H9 (cell line): ENCODE results near the gene ZNF540. TPM values are rescaled to one million over a fixed set of nuclear protein-coding genes. Genes with fewer than 3 reads are reported as not detected.
"Not testable (repeated sequence)": the region's sequence is repeated elsewhere in the genome, so short reads cannot be mapped to it uniquely, and the experiment has no call there.

Source experiments
- DNase-seq: peaks from one replicate; pipeline ENCODE4 v3.0.0-alpha.2; 2017
- H2AFZ ChIP-seq: one replicate; pipeline ENCODE4 v1.6.1; 2013; ENCODE audit warnings: mild to moderate bottlenecking, low read length, control low read depth, moderate library complexity
- H2AK5ac ChIP-seq: 2 replicates; pipeline ENCODE4 v1.6.1; 2013; ENCODE audit warnings: low read length, control low read depth, mixed read lengths; ENCODE audit not compliant: insufficient read length
- H2BK120ac ChIP-seq: one replicate; pipeline ENCODE4 v1.6.1; 2013; ENCODE audit warnings: low read depth, mild to moderate bottlenecking, low read length, control low read depth, inconsistent platforms; ENCODE audit not compliant: poor library complexity, severe bottlenecking
- H2BK12ac ChIP-seq: 2 replicates; pipeline ENCODE4 v1.6.1; 2013; ENCODE audit warnings: low read length, control low read depth, mixed read lengths, low read depth; ENCODE audit not compliant: insufficient read length
- H2BK15ac ChIP-seq: 2 replicates; pipeline ENCODE4 v1.6.1; 2013; ENCODE audit warnings: low read depth, low read length, control low read depth
- H2BK20ac ChIP-seq: one replicate; pipeline ENCODE4 v1.6.1; 2013; ENCODE audit warnings: low read depth, mild to moderate bottlenecking, low read length, control low read depth, inconsistent platforms; ENCODE audit not compliant: poor library complexity, severe bottlenecking
- H2BK5ac ChIP-seq: 2 replicates; pipeline ENCODE4 v1.6.1; 2013; ENCODE audit warnings: low read length, control low read depth, mixed read lengths; ENCODE audit not compliant: insufficient read length
- H3K14ac ChIP-seq: 2 replicates; pipeline ENCODE4 v1.6.1; 2013; ENCODE audit warnings: low read length, control low read depth; ENCODE audit not compliant: insufficient read depth
- H3K18ac ChIP-seq: 2 replicates; pipeline ENCODE4 v1.6.1; 2013; ENCODE audit warnings: low read depth, mild to moderate bottlenecking, mixed read lengths, low read length, control low read depth; ENCODE audit not compliant: insufficient read length
- H3K23ac ChIP-seq: 2 replicates; pipeline ENCODE4 v1.6.1; 2013; ENCODE audit warnings: low read length, control low read depth, mixed read lengths, low read depth; ENCODE audit not compliant: insufficient read length
- H3K23me2 ChIP-seq: 2 replicates; pipeline ENCODE4 v1.6.1; 2013; ENCODE audit warnings: low read depth, mild to moderate bottlenecking, mixed read lengths, low read length, control low read depth; ENCODE audit not compliant: insufficient read length, poor library complexity, severe bottlenecking
- H3K27ac ChIP-seq: 2 replicates; pipeline ENCODE4 v1.5.1; 2013; ENCODE audit warnings: low read length, control low read depth, mixed read lengths, low read depth; ENCODE audit not compliant: insufficient read length
- H3K27me3 ChIP-seq: 2 replicates; pipeline ENCODE4 v1.6.1; 2013; ENCODE audit warnings: low read length, control low read depth, inconsistent platforms; ENCODE audit not compliant: insufficient read depth
- H3K4ac ChIP-seq: 2 replicates; pipeline ENCODE4 v1.6.1; 2013; ENCODE audit warnings: low read depth, mild to moderate bottlenecking, control low read depth, inconsistent platforms, low read length, moderate library complexity
- H3K4me1 ChIP-seq: 2 replicates; pipeline ENCODE4 v1.6.1; 2013; ENCODE audit warnings: low read length, control low read depth, inconsistent platforms; ENCODE audit not compliant: insufficient read depth
- H3K4me2 ChIP-seq: 2 replicates; pipeline ENCODE4 v1.6.1; 2013; ENCODE audit warnings: low read length, control low read depth, mixed read lengths; ENCODE audit not compliant: insufficient read length, insufficient read depth
- H3K56ac ChIP-seq: 2 replicates; pipeline ENCODE4 v1.6.1; 2013; ENCODE audit warnings: low read depth, mild to moderate bottlenecking, mixed read lengths, low read length, control low read depth; ENCODE audit not compliant: insufficient read length
- H3K79me1 ChIP-seq: 2 replicates; pipeline ENCODE4 v1.6.1; 2013; ENCODE audit warnings: low read depth, mild to moderate bottlenecking, moderate library complexity, low read length, control low read depth, inconsistent platforms; ENCODE audit not compliant: insufficient read depth, poor library complexity, severe bottlenecking
- H3K79me2 ChIP-seq: 2 replicates; pipeline ENCODE4 v1.6.1; 2013; ENCODE audit warnings: low read length, control low read depth, inconsistent platforms; ENCODE audit not compliant: insufficient read depth
- H3K9ac ChIP-seq: 2 replicates; pipeline ENCODE4 v1.6.1; 2013; ENCODE audit warnings: low read length, control low read depth, mixed read lengths; ENCODE audit not compliant: insufficient read length; ENCODE audit errors: extremely low read depth
- H3K9me3 ChIP-seq: one replicate; pipeline ENCODE4 v1.6.1; 2013; ENCODE audit warnings: low read depth, low read length, inconsistent platforms; ENCODE audit not compliant: control insufficient read depth
- H3T11ph ChIP-seq: one replicate; pipeline ENCODE4 v1.6.1; 2013; ENCODE audit warnings: mild to moderate bottlenecking, low read length, control low read depth, inconsistent platforms
- H4K20me1 ChIP-seq: one replicate; pipeline ENCODE4 v1.6.1; 2013; ENCODE audit not compliant: control insufficient read depth, insufficient read length, insufficient read depth
- H4K5ac ChIP-seq: 2 replicates; pipeline ENCODE4 v1.6.1; 2013; ENCODE audit warnings: low read depth, mild to moderate bottlenecking, mixed read lengths, low read length, control low read depth; ENCODE audit not compliant: insufficient read length
- H4K8ac ChIP-seq: replicated peaks from 2 replicates; pipeline ENCODE4 v1.6.1; 2013; ENCODE audit warnings: low read length, control low read depth, mixed read lengths, low read depth; ENCODE audit not compliant: insufficient read length
- H4K91ac ChIP-seq: 2 replicates; pipeline ENCODE4 v1.6.1; 2013; ENCODE audit warnings: low read depth, mild to moderate bottlenecking, moderate library complexity, mixed read lengths, low read length, control low read depth; ENCODE audit not compliant: insufficient read length
- H3K27ac Mint-ChIP-seq, 3 experiments: 2 replicates in 2 of 3; 3 replicates in 1 of 3; pipeline ENCODE4 v1.8.0; 2020 to 2021; ENCODE audit warnings: mixed read lengths in 3 of 3, mild to moderate bottlenecking in 1 of 3, moderate library complexity in 1 of 3
- H3K27me3 Mint-ChIP-seq: 2 replicates; pipeline ENCODE4 v1.8.0; 2021; ENCODE audit warnings: low read depth, mild to moderate bottlenecking, moderate library complexity, mixed read lengths
- H3K36me3 Mint-ChIP-seq, 3 experiments: 2 replicates in 2 of 3; 3 replicates in 1 of 3; pipeline ENCODE4 v1.8.0; 2020 to 2021; ENCODE audit warnings: low read depth in 3 of 3, mixed read lengths in 3 of 3; ENCODE audit not compliant: insufficient read depth in 1 of 3
- H3K4me1 Mint-ChIP-seq, 2 experiments: 2 replicates each; pipeline ENCODE4 v1.8.0; 2020; ENCODE audit warnings: mixed read lengths in 2 of 2
- H3K4me3 Mint-ChIP-seq, 2 experiments: 2 replicates in 1 of 2; 3 replicates in 1 of 2; pipeline ENCODE4 v1.8.0; 2020 to 2021; ENCODE audit warnings: mild to moderate bottlenecking in 2 of 2, mixed read lengths in 2 of 2, moderate library complexity in 1 of 2
- H3K9me3 Mint-ChIP-seq, 2 experiments: 2 replicates in 1 of 2; 3 replicates in 1 of 2; pipeline ENCODE4 v1.8.0; 2020; ENCODE audit warnings: mild to moderate bottlenecking in 2 of 2, mixed read lengths in 2 of 2, moderate library complexity in 1 of 2
- WGBS: extraction: QIAGEN DNeasy Blood & Tissue Kit; methylation state at CpG from one replicate; pipeline ENCODE4 v1.1.7; 2013; ENCODE audit warnings: missing lambda C conversion rate, low lambda C conversion rate, mixed read lengths; ENCODE audit not compliant: insufficient read length; ENCODE audit errors: extremely low coverage; 5-methylcytosine and 5-hydroxymethylcytosine counted together
- total RNA-seq: library from RNA; stranded (reverse); gene quantifications from 2 replicates; pipeline ENCODE4 v1.2.1, GENCODE V29; 2021
- TF ChIP-seq, protein P1 (sequence below): fragments of 200-600 bp; sonication (generic); conservative IDR thresholded peaks from 3 replicates; pipeline ENCODE4 v1.8.0; 2021; ENCODE audit warnings: antibody characterized with exemption, mild to moderate bottlenecking

ZNF540 gene
- total RNA-seq, 1 experiment from 2014 or later = 0.20 TPM

GRCh38 chr19:37655689-37656371 lies 61.2 kb downstream of the ZNF540 start:
- Histone ChIP-seq H3K4me1 (no peaks in the 10 kb centered on the region), H3T11ph (no peak overlapping the region), H4K5ac (no peak overlapping the region), H3K27ac (no peak overlapping the region), H3K79me1 (no peaks in the 10 kb centered on the region), H2AFZ (peak overlapping the region; percentile 26), H2AK5ac (no peak overlapping the region), H2BK15ac (no peak overlapping the region), H3K56ac (no peak overlapping the region), H4K91ac (no peak overlapping the region), H3K23ac (no peak overlapping the region), H2BK20ac (no peak overlapping the region), H3K4ac (no peak overlapping the region), H3K4me2 (peak overlapping the region; percentile 93), H3K18ac (peak overlapping the region; percentile 39), H3K79me2 (no peaks in the 10 kb centered on the region), H2BK120ac (no peak overlapping the region), H4K20me1 (no peaks in the 10 kb centered on the region), H3K23me2 (peaks cover 14% of the 10 kb centered on the region), H3K9me3 (peaks cover 5% of the 10 kb centered on the region), H3K14ac (peak overlapping the region; percentile 82), H4K8ac (no peak overlapping the region), H2BK12ac (no peak overlapping the region), H3K9ac (peak overlapping the region; percentile 34), H2BK5ac (no peak overlapping the region), H3K27me3 (no peaks in the 10 kb centered on the region)
- Mint-ChIP-seq H3K4me1 (peaks cover 18 to 19% of the 10 kb centered on the region in 2 experiments), H3K36me3 (peaks cover 0 to 6% (median 0%) of the 10 kb centered on the region in 3 experiments; a peak in 4 of 7 replicates), H3K4me3 (peak overlapping the region; percentile 75 to 88), H3K27me3 (peaks cover 9% of the 10 kb centered on the region), H3K9me3 (peaks cover 9 to 18% of the 10 kb centered on the region in 2 experiments), H3K27ac (peak overlapping the region; percentile 90 to 97 (median 92); a peak in 6 of 7 replicates)
- peak; percentile 88 for DNase-seq
- TF ChIP-seq, protein P1, sequence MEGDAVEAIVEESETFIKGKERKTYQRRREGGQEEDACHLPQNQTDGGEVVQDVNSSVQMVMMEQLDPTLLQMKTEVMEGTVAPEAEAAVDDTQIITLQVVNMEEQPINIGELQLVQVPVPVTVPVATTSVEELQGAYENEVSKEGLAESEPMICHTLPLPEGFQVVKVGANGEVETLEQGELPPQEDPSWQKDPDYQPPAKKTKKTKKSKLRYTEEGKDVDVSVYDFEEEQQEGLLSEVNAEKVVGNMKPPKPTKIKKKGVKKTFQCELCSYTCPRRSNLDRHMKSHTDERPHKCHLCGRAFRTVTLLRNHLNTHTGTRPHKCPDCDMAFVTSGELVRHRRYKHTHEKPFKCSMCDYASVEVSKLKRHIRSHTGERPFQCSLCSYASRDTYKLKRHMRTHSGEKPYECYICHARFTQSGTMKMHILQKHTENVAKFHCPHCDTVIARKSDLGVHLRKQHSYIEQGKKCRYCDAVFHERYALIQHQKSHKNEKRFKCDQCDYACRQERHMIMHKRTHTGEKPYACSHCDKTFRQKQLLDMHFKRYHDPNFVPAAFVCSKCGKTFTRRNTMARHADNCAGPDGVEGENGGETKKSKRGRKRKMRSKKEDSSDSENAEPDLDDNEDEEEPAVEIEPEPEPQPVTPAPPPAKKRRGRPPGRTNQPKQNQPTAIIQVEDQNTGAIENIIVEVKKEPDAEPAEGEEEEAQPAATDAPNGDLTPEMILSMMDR = no peak
- no CpG with 5 or more reads among the region's 57 CpGs for WGBS

DNA sequence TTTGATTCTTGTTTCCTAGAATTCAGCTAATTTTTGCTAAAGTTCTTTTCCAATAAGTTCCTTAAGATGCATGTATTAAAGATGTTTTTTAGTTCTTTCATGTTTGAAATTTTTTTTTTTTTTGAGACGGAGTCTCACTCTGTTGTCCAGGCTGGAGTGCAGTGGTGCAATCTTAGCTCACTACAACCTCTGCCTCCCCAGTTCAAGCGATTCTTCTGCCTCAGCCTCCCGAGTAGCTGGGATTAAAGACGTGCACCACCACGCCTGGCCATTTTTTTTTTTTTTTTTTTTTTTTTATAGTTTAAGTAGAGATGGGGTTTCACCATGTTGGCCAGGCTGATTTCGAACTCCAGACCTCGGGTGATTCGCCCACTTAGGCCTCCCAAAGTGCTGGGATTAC lies 62.5 kb downstream of the ZNF540 start:
- H3K4me2 ChIP-seq, H3K36me3 Mint-ChIP-seq, H2AK5ac ChIP-seq: not testable (repeated sequence)

More for the DNA sequence above, 62.5 kb downstream of the ZNF540 start:
- H3K23ac ChIP-seq, H2BK120ac ChIP-seq, H3K9me3 ChIP-seq, H3T11ph ChIP-seq, H3K4me1 ChIP-seq, H3K27me3 Mint-ChIP-seq, H3K27ac ChIP-seq, H2BK20ac ChIP-seq, H3K14ac ChIP-seq, H3K18ac ChIP-seq, H3K56ac ChIP-seq, H2BK12ac ChIP-seq, H2BK5ac ChIP-seq, H4K5ac ChIP-seq, H2AFZ ChIP-seq, H3K79me1 ChIP-seq, H3K27me3 ChIP-seq, H2BK15ac ChIP-seq, H3K27ac Mint-ChIP-seq, H3K9ac ChIP-seq, H3K4ac ChIP-seq, DNase-seq, H3K79me2 ChIP-seq, H4K20me1 ChIP-seq, H4K8ac ChIP-seq, H4K91ac ChIP-seq: not testable (repeated sequence)
- Mint-ChIP-seq H3K4me1 (peaks cover 18 to 19% of the 10 kb centered on the region in 2 experiments), H3K4me3 (peak overlapping the region; percentile 65 to 75; a peak in 3 of 5 replicates), H3K9me3 (peaks cover 17 to 21% of the 10 kb centered on the region in 2 experiments)
- WGBS = no CpG with 5 or more reads among the region's 8 CpGs
- peaks cover 14% of the 10 kb centered on the region for H3K23me2 ChIP-seq
